ENCODE measurements around the gene CSNK1G2. TPM values are rescaled to one million over a fixed set of nuclear protein-coding genes. Genes with fewer than 3 reads are reported as not detected.

CSNK1G2 gene
- total RNA-seq, 1 donor: 96.7 TPM

GRCh38 chr19:1991018-1991913, 50.3 kb downstream of the CSNK1G2 start:
- H3K27me3 ChIP-seq (ENCODE audit: insufficient read depth, low read length): no peaks in the 10 kb centered on the region
- no peaks in the 10 kb centered on the region for H3K4me1 ChIP-seq (ENCODE audit: insufficient read depth, low read length)
- no peak overlapping the region for H3K4me3 ChIP-seq (ENCODE audit: low read length)
- no peaks in the 10 kb centered on the region for H3K9me3 ChIP-seq (ENCODE audit: low read depth, low read length)

GRCh38 chr19:1992759-1993260, 51.8 kb downstream of the CSNK1G2 start:
- no peaks in the 10 kb centered on the region for H3K27me3 ChIP-seq (ENCODE audit: insufficient read depth, low read length)
- H3K4me1 ChIP-seq (ENCODE audit: insufficient read depth, low read length): no peaks in the 10 kb centered on the region
- no peak overlapping the region for H3K4me3 ChIP-seq (ENCODE audit: low read length)
- H3K9me3 ChIP-seq (ENCODE audit: low read depth, low read length): no peaks in the 10 kb centered on the region

GRCh38 chr19:1997353-1998233, 56.6 kb downstream of the CSNK1G2 start:
- Histone ChIP-seq H3K4me1 (ENCODE audit: insufficient read depth, low read length) (no peaks in the 10 kb centered on the region), H3K4me3 (ENCODE audit: low read length) (no peak overlapping the region), H3K27me3 (ENCODE audit: insufficient read depth, low read length) (no peaks in the 10 kb centered on the region), H3K9me3 (ENCODE audit: low read depth, low read length) (no peaks in the 10 kb centered on the region)

- H3K4me1 ChIP-seq (ENCODE audit: insufficient read depth, low read length): no peaks in the 10 kb centered on the region
- H3K4me3 ChIP-seq (ENCODE audit: low read length): no peak overlapping the region
- H3K9me3 ChIP-seq (ENCODE audit: low read depth, low read length): no peaks in the 10 kb centered on the region
- no peaks in the 10 kb centered on the region for H3K27me3 ChIP-seq (ENCODE audit: insufficient read depth, low read length)
Measured at GRCh38 chr19:1998712-1999708, 58.0 kb downstream of the CSNK1G2 start.

GRCh38 chr19:1999856-2000515, 59.0 kb downstream of the CSNK1G2 start:
- no peaks in the 10 kb centered on the region for H3K9me3 ChIP-seq (ENCODE audit: low read depth, low read length)
- H3K27me3 ChIP-seq (ENCODE audit: insufficient read depth, low read length): no peaks in the 10 kb centered on the region
- H3K4me1 ChIP-seq (ENCODE audit: insufficient read depth, low read length): no peaks in the 10 kb centered on the region
- no peak overlapping the region for H3K4me3 ChIP-seq (ENCODE audit: low read length)

GRCh38 chr19:2003874-2004273, 62.9 kb downstream of the CSNK1G2 start:
- no peaks in the 10 kb centered on the region for H3K4me1 ChIP-seq (ENCODE audit: insufficient read depth, low read length)
- H3K4me3 ChIP-seq (ENCODE audit: low read length): no peak overlapping the region
- no peaks in the 10 kb centered on the region for H3K27me3 ChIP-seq (ENCODE audit: insufficient read depth, low read length)
- H3K9me3 ChIP-seq (ENCODE audit: low read depth, low read length): no peaks in the 10 kb centered on the region

GRCh38 chr19:2010135-2010668, 69.2 kb downstream of the CSNK1G2 start:
- Histone ChIP-seq H3K4me3 (ENCODE audit: low read length) (no peak overlapping the region), H3K27me3 (ENCODE audit: insufficient read depth, low read length) (no peaks in the 10 kb centered on the region), H3K4me1 (ENCODE audit: insufficient read depth, low read length) (peaks cover 4% of the 10 kb centered on the region)

GRCh38 chr19:2011169-2011568, 70.2 kb downstream of the CSNK1G2 start:
- Histone ChIP-seq H3K4me3 (ENCODE audit: low read length) (no peak overlapping the region), H3K9me3 (ENCODE audit: low read depth, low read length) (no peaks in the 10 kb centered on the region), H3K27me3 (ENCODE audit: insufficient read depth, low read length) (no peaks in the 10 kb centered on the region), H3K4me1 (ENCODE audit: insufficient read depth, low read length) (peaks cover 7% of the 10 kb centered on the region)

More at GRCh38 chr19:2010135-2010668, 69.2 kb downstream of the CSNK1G2 start:
- no peaks in the 10 kb centered on the region for H3K9me3 ChIP-seq (ENCODE audit: low read depth, low read length)

GRCh38 chr19:2012941-2013682, 72.1 kb downstream of the CSNK1G2 start:
- Histone ChIP-seq H3K4me3 (ENCODE audit: low read length) (no peak overlapping the region), H3K27me3 (ENCODE audit: insufficient read depth, low read length) (no peaks in the 10 kb centered on the region), H3K4me1 (ENCODE audit: insufficient read depth, low read length) (peaks cover 10% of the 10 kb centered on the region), H3K9me3 (ENCODE audit: low read depth, low read length) (no peaks in the 10 kb centered on the region)

GRCh38 chr19:2013683-2013961, 72.7 kb downstream of the CSNK1G2 start:
- H3K27me3 ChIP-seq (ENCODE audit: insufficient read depth, low read length): no peaks in the 10 kb centered on the region
- no peak overlapping the region for H3K4me3 ChIP-seq (ENCODE audit: low read length)
- peaks cover 10% of the 10 kb centered on the region for H3K4me1 ChIP-seq (ENCODE audit: insufficient read depth, low read length)
- no peaks in the 10 kb centered on the region for H3K9me3 ChIP-seq (ENCODE audit: low read depth, low read length)

GRCh38 chr19:2014131-2014571, 73.2 kb downstream of the CSNK1G2 start:
- no peaks in the 10 kb centered on the region for H3K27me3 ChIP-seq (ENCODE audit: insufficient read depth, low read length)
- no peaks in the 10 kb centered on the region for H3K9me3 ChIP-seq (ENCODE audit: low read depth, low read length)
- no peak overlapping the region for H3K4me3 ChIP-seq (ENCODE audit: low read length)
- peaks cover 10% of the 10 kb centered on the region for H3K4me1 ChIP-seq (ENCODE audit: insufficient read depth, low read length)

- H3K4me1 ChIP-seq (ENCODE audit: insufficient read depth, low read length): peaks cover 17% of the 10 kb centered on the region
- no peaks in the 10 kb centered on the region for H3K27me3 ChIP-seq (ENCODE audit: insufficient read depth, low read length)
- H3K4me3 ChIP-seq (ENCODE audit: low read length): no peak overlapping the region
- H3K9me3 ChIP-seq (ENCODE audit: low read depth, low read length): no peaks in the 10 kb centered on the region
Measured at GRCh38 chr19:2014731-2015607, 74.0 kb downstream of the CSNK1G2 start.
